Gastrocnemius medialis (tissue), 4 donors: Measurements from ENCODE around the gene SYT7. TPM values are rescaled to one million over a fixed set of nuclear protein-coding genes. Genes with fewer than 3 reads are reported as not detected.

Experiments
- ATAC-seq, 2 donors: fragments of 150-250 bp; one replicate each; pipeline ENCODE4 v1.9.1; 2016
- DNase-seq, 2 donors: peaks; one replicate each; pipeline ENCODE4 v3.0.0-alpha.2; 2019
- H3K27ac ChIP-seq, 4 donors: fragments of 200-600 bp; sonication (generic); 1 replicate in 1 of 4; 2 replicates in 3 of 4; pipeline ENCODE4 v1.5.1; 2016 to 2018; ENCODE audit warnings: mild to moderate bottlenecking in 2 of 4, moderate library complexity in 1 of 4
- H3K27me3 ChIP-seq, 3 donors: fragments of 200-600 bp; sonication (generic) in 2 of 3; 1 replicate in 1 of 3; 2 replicates in 2 of 3; pipeline versions ENCODE4 v1.5.1 to v1.6.0; 2016 to 2019; ENCODE audit warnings: mild to moderate bottlenecking in 1 of 3, moderate library complexity in 1 of 3
- H3K36me3 ChIP-seq, 2 donors: fragments of 200-600 bp; sonication (generic) in 1 of 2; one replicate each; pipeline ENCODE4 v1.5.1; 2017 to 2018
- H3K4me1 ChIP-seq, 2 donors: fragments of 200-600 bp; sonication (generic) in 1 of 2; one replicate each; pipeline ENCODE4 v1.5.1; 2016 to 2017; ENCODE audit warnings: mild to moderate bottlenecking in 2 of 2
- H3K4me3 ChIP-seq, 4 donors: fragments of 200-600 bp; sonication (generic) in 3 of 4; 1 replicate in 1 of 4; 2 replicates in 3 of 4; pipeline ENCODE4 v1.5.1; 2016 to 2019; ENCODE audit warnings: mild to moderate bottlenecking in 2 of 4
- H3K9me3 ChIP-seq, 3 donors: fragments of 200-600 bp; sonication (generic) in 2 of 3; 1 replicate in 1 of 3; 2 replicates in 2 of 3; pipeline ENCODE4 v1.5.1; 2016 to 2019
- POLR2A ChIP-seq, 2 donors: fragments of 450-650 bp; IDR thresholded peaks; one replicate each; pipeline ENCODE4 v1.6.1; 2017; ENCODE audit warnings: antibody characterized with exemption in 2 of 2, mild to moderate bottlenecking in 2 of 2, moderate library complexity in 2 of 2
- in situ Hi-C, 4 donors: fragments of 200-750 bp; cut with MboI; loops; one replicate each; pipeline versions ENCODE4 v1.15.0 to v1.8.0; 2017; ENCODE audit warnings: low sequenced_read_pairs in 4 of 4
- intact Hi-C: fragments of 100-400 bp; cut with DNase I; formaldehyde crosslinking; loops from one replicate; pipeline ENCODE4 v1.15.1; 2023; ENCODE audit warnings: low total_unique reads
- total RNA-seq, 4 donors: library from RNA; depleted of rRNA; stranded (reverse); fragments of >200 nt; gene quantifications; one replicate each; pipeline versions ENCODE4 v1.1.0 to v1.2.3, GENCODE V29; 2016
- TF ChIP-seq, protein P1 (sequence below), 5 experiments: fragments of 450-650 bp in 3 of 5; fragments of 200-600 bp in 2 of 5; sonication (generic) in 2 of 5; IDR thresholded peaks in 4 of 5; conservative IDR thresholded peaks in 1 of 5; 1 replicate in 4 of 5; 2 replicates in 1 of 5; pipeline ENCODE4 v1.5.1; 2016 to 2019; ENCODE audit warnings: antibody characterized with exemption in 5 of 5, mild to moderate bottlenecking in 3 of 5, moderate library complexity in 3 of 5

SYT7 gene
- total RNA-seq, 4 donors from 2014 or later: 0.68 to 4.9 (median 1.4) TPM

DNA sequence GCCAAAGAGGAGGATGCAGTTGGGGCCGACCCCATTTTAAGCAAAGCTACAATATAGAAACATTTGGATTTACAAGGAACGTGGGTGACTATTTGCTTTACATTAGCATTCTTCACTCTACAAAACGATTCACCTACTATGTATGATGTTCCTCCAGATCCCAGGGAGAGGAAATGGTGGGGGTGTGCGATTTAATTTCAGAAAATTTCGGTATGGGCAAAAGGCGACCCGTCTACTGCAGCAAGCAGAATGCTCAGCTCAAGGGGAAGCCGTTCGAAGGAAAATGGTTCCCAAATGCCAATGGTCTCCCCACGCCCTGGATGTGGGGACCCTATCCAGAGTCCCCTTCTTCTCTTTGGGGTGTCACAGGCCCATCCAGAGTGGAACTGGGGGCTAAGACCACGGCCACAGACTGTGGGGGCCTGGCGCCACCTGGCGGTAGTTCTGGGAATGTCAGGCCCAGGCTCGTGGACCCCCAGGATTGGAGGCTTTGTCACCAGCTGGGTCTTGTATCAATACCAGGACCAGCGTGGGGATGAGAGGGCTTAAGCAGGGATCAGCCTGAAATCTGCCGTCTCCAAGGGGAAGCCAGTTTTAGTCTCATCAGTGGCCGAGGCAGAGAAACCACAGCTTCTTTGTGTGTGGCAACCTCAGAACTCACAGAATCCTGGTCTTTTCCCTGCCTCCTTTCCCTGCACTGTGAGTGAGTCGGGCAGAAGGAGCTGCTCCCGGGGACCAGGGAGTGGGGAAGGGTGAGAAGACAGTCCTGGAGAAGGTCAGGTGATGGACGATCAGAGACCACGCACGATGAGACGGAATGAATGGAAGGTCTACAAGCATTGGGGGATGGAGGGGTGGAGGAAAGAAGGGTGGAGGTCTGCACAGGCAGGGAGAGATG is 64.0 kb downstream of the SYT7 start:
- ATAC-seq (peak; percentile 35), DNase-seq (no peak)
- Histone ChIP-seq H3K27me3 (no peaks in the 10 kb centered on the region), H3K4me3 (peak overlapping the region in 2 of 4 donors; percentile 22 to 32), H3K36me3 (no peaks in the 10 kb centered on the region), H3K9me3 (no peaks in the 10 kb centered on the region), H3K27ac (no peak overlapping the region), H3K4me1 (no peaks in the 10 kb centered on the region)
- no peak for TF ChIP-seq POLR2A (IDR thresholded peaks at IDR 0.05)
- TF ChIP-seq, protein P1, sequence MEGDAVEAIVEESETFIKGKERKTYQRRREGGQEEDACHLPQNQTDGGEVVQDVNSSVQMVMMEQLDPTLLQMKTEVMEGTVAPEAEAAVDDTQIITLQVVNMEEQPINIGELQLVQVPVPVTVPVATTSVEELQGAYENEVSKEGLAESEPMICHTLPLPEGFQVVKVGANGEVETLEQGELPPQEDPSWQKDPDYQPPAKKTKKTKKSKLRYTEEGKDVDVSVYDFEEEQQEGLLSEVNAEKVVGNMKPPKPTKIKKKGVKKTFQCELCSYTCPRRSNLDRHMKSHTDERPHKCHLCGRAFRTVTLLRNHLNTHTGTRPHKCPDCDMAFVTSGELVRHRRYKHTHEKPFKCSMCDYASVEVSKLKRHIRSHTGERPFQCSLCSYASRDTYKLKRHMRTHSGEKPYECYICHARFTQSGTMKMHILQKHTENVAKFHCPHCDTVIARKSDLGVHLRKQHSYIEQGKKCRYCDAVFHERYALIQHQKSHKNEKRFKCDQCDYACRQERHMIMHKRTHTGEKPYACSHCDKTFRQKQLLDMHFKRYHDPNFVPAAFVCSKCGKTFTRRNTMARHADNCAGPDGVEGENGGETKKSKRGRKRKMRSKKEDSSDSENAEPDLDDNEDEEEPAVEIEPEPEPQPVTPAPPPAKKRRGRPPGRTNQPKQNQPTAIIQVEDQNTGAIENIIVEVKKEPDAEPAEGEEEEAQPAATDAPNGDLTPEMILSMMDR (IDR thresholded peaks at IDR 0.05 in 4 of 5, conservative IDR thresholded peaks at IDR 0.05 in 1 of 5): peak; percentile 97 to 99 (median 98)
- intact Hi-C loops: loop anchor here (1.0 kb wide), 2 partner anchors 40 to 71 kb away; no protein-coding TSS in a partner anchor
- in situ Hi-C loops: loop anchor here (5.0 to 10.0 kb wide), 3 partner anchors 40 to 72 kb away; no protein-coding TSS in a partner anchor

DNA sequence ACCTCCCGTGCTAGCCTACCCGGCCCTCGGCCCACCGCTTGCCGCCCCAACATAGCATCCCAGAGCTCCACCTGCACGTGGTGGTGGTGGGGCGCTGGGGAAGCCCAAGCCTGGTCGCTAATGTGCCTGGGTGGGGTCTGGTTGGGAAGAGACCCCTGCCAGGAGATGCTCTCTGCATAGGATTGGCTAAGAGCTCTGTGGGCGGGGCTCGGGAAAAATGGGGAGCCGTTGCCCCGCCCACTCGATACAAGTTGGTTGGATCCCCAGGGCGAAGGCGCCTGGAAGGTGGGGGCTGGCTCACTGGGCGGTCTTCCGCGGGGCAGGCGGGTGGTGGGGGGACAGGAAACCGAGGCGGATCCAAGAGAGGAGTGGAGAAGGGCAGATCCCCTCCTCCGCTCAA is 64.7 kb downstream of the SYT7 start:
- no peak overlapping the region for H3K4me3 ChIP-seq
- in situ Hi-C loops: loop anchor here (5.0 to 10.0 kb wide), 3 partner anchors 39 to 71 kb away; no protein-coding TSS in a partner anchor

DNA sequence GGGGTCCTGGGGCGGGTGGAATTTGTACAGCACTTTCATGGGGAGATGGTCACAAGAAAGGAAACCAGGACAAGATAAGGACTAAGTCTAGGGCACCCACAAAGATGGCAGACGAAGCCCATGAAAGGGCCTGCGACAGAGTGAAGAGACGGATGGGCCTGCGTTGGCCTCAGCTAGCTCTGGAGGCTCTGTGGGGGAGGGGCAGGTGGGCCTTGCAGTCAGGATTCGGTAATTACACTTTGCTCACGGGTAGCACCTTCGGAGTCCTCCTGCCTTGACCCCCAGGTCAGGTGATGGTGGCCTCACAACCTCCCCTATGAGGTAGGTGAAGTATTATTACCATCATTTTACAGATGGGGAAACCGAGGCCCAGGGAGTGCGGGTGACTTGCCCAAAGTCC is 65.2 kb downstream of the SYT7 start:
- Histone ChIP-seq H3K4me1 (no peaks in the 10 kb centered on the region), H3K27me3 (peaks cover 9 to 11% (median 10%) of the 10 kb centered on the region in 3 donors), H3K4me3 (no peak overlapping the region), H3K9me3 (no peaks in the 10 kb centered on the region), H3K36me3 (no peaks in the 10 kb centered on the region), H3K27ac (no peak overlapping the region)
- intact Hi-C loops: no loop called here
- DNase-seq: no peak
- no peak for TF ChIP-seq POLR2A (IDR thresholded peaks at IDR 0.05)
- TF ChIP-seq, protein P1 (IDR thresholded peaks at IDR 0.05 in 4 of 5, conservative IDR thresholded peaks at IDR 0.05 in 1 of 5): no peak
- no peak for ATAC-seq
- in situ Hi-C loops: loop anchor here (5.0 to 10.0 kb wide), 3 partner anchors 38 to 71 kb away; no protein-coding TSS in a partner anchor

More for the DNA sequence above, 64.7 kb downstream of the SYT7 start:
- Histone ChIP-seq H3K36me3 (no peaks in the 10 kb centered on the region), H3K27ac (no peak overlapping the region), H3K9me3 (no peaks in the 10 kb centered on the region), H3K27me3 (peaks cover 4 to 6% (median 5%) of the 10 kb centered on the region in 3 donors), H3K4me1 (no peaks in the 10 kb centered on the region)
- intact Hi-C loops: no loop called here
- TF ChIP-seq, protein P1 (IDR thresholded peaks at IDR 0.05 in 4 of 5, conservative IDR thresholded peaks at IDR 0.05 in 1 of 5): no peak
- no peak for TF ChIP-seq POLR2A (IDR thresholded peaks at IDR 0.05)
- ATAC-seq (peak in 1 of 2 donors; percentile 6), DNase-seq (no peak)

DNA sequence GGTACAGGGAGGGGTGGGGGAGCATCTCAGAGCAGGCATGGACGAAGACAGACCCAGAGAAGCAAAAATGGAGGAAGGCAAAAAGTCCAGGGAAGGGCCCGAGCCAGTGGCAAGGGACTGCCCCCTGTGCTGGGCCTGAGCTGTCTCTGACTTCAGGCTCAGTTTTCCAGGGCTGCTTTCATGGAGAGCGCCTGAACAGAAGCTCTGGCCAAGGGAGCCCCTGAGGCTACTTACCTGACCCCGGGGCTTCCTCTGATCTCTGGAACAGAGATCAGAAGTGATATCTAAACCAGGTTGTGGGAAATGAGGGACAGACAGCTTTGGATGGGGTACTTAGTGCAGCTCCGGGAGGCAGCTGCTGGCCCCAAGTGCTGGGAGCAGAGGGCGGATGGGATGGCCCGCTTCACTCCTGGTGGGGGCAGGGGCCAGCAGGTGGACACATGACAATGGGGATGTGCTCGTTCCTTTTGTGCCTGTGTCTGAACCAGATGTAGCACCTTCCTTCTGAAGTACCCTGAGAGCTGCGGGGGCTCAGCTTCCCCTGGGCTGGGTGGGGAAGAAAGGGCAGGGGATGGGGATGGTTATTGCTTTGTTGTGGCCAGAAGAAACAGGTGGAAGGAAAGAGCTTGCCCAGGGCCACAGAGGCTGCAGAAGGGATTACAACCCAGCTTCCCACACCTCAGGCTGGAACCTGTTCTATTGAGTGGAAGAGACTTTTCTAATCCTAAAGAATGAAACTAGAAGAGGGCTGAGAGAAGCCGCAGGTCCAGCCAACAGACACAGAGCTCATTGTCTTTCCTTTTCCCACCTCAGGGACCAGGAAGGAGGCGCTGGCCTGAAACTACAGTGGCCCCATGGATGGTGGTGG is 66.6 kb downstream of the SYT7 start:
- TF ChIP-seq, protein P1 (IDR thresholded peaks at IDR 0.05 in 4 of 5, conservative IDR thresholded peaks at IDR 0.05 in 1 of 5): no peak
- TF ChIP-seq POLR2A (IDR thresholded peaks at IDR 0.05): no peak
- DNase-seq: no peak
- no peaks in the 10 kb centered on the region for H3K36me3 ChIP-seq
- H3K9me3 ChIP-seq: no peaks in the 10 kb centered on the region
- ATAC-seq: no peak
- no peak overlapping the region for H3K27ac ChIP-seq
- in situ Hi-C loops (loop anchor here in 1 of 4 donors (10.0 kb wide), 1 partner anchor 69 kb away; no protein-coding TSS in a partner anchor), intact Hi-C loops (no loop called here)
- H3K4me1 ChIP-seq: peaks cover 0 to 6% of the 10 kb centered on the region in 2 donors
- peaks cover 22 to 23% (median 23%) of the 10 kb centered on the region in 3 donors for H3K27me3 ChIP-seq
- H3K4me3 ChIP-seq: no peak overlapping the region
